Transverse colon (tissue), 4 donors: Measurements from ENCODE around the gene DCT. TPM values are rescaled to one million over a fixed set of nuclear protein-coding genes. Genes with fewer than 3 reads are reported as not detected.
A peak's percentile ranks its signal among the peaks of the same experiment; 100 is the strongest.

Experiments used
- DNase-seq: peaks from one replicate; pipeline ENCODE4 v3.0.0-alpha.2; 2019
- H3K27ac ChIP-seq, 4 donors: fragments of 200-600 bp; sonication (generic); 2 replicates each; pipeline ENCODE4 v1.5.1; 2016 to 2018; ENCODE audit warnings: inconsistent platforms in 4 of 4
- H3K27me3 ChIP-seq: fragments of 200-600 bp; sonication (generic); 2 replicates; pipeline ENCODE4 v1.5.1; 2017; ENCODE audit warnings: inconsistent platforms
- H3K36me3 ChIP-seq, 4 donors: fragments of 200-600 bp; sonication (generic); 2 replicates each; pipeline ENCODE4 v1.5.1; 2017 to 2019; ENCODE audit warnings: inconsistent platforms in 4 of 4
- H3K4me1 ChIP-seq, 4 donors: fragments of 200-600 bp; sonication (generic); 2 replicates each; pipeline ENCODE4 v1.5.1; 2017 to 2020; ENCODE audit warnings: inconsistent platforms in 4 of 4
- H3K4me3 ChIP-seq, 4 donors: fragments of 200-600 bp; sonication (generic); 1 replicate in 1 of 4; 2 replicates in 3 of 4; pipeline versions ENCODE4 v1.5.1 to v1.6.1; 2017 to 2019; ENCODE audit warnings: inconsistent platforms in 4 of 4
- H3K9me3 ChIP-seq, 2 donors: fragments of 200-600 bp; sonication (generic); 2 replicates each; pipeline ENCODE4 v1.5.1; 2017 to 2019; ENCODE audit warnings: inconsistent platforms in 2 of 2
- CTCF ChIP-seq, 5 experiments: fragments of 200-600 bp in 3 of 5; fragments of 450-650 bp in 2 of 5; sonication (generic) in 3 of 5; IDR thresholded peaks; 1 replicate in 2 of 5; 2 replicates in 3 of 5; pipeline ENCODE4 v1.5.1; 2016 to 2017; ENCODE audit warnings: antibody characterized with exemption in 5 of 5, inconsistent platforms in 3 of 5, mild to moderate bottlenecking in 2 of 5, moderate library complexity in 1 of 5
- EP300 ChIP-seq: sonication (generic); formaldehyde crosslinking; IDR thresholded peaks from one replicate; pipeline ENCODE4 v1.6.1; 2017; ENCODE audit warnings: antibody characterized with exemption, low read depth
- POLR2A ChIP-seq: fragments of 450-650 bp; IDR thresholded peaks from one replicate; pipeline ENCODE4 v1.6.1; 2016; ENCODE audit warnings: antibody characterized with exemption, mild to moderate bottlenecking, moderate library complexity
- POLR2AphosphoS5 ChIP-seq, 3 donors: sonication (generic); formaldehyde crosslinking; IDR thresholded peaks; one replicate each; pipeline ENCODE4 v1.6.1; 2016; ENCODE audit warnings: antibody characterized with exemption in 3 of 3
- WGBS, 2 donors: methylation state at CpG; one replicate each; pipeline ENCODE4 v1.1.5; 2018; ENCODE audit warnings: low coverage in 1 of 2; 5-methylcytosine and 5-hydroxymethylcytosine counted together
- in situ Hi-C, 4 donors: fragments of 200-750 bp; cut with MboI; loops; one replicate each; pipeline versions ENCODE4 v1.15.0 to v1.15.1; 2017; ENCODE audit warnings: low sequenced_read_pairs in 3 of 4, low pct_ligation_motif_present in 1 of 4, low pct_unique_long_range_greater_than_20kb in 1 of 4
- intact Hi-C: fragments of 100-400 bp; cut with DNase I; formaldehyde crosslinking; loops from one replicate; pipeline ENCODE4 v1.15.1; 2023; ENCODE audit warnings: low total_unique reads
- total RNA-seq, 4 donors: library from RNA; depleted of rRNA; stranded (reverse); fragments of >200 nt; gene quantifications; one replicate each; pipeline ENCODE4 v1.1.0, GENCODE V29; 2016

DCT gene
- total RNA-seq, 4 donors from 2014 or later: not detected

DNA sequence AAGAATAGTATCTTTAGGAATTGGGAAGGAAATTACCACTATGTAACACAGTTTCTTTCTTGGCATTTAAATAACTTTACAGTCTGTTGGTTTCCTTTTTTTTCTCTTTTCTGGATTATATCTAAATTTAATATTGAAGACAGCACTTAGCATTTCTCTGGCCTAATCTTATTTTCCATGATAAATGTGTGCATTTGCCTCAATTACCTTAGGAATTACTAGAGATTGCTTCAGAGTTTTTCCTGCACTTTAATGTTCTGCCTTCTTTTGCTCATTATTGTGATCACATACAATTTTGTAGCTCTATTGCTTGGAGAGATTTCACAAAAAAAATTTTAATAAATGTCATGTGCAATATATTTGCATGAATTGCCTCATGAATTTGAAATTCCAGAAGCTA lies 25.1 kb downstream of the DCT start:
- Histone ChIP-seq H3K4me3 (no peak overlapping the region), H3K9me3 (no peaks in the 10 kb centered on the region), H3K27ac (no peak overlapping the region), H3K27me3 (no peaks in the 10 kb centered on the region), H3K4me1 (no peaks in the 10 kb centered on the region), H3K36me3 (no peaks in the 10 kb centered on the region)
- in situ Hi-C loops (no loop called here), intact Hi-C loops (no loop called here)
- no peak for DNase-seq
- TF ChIP-seq POLR2AphosphoS5 (IDR thresholded peaks at IDR 0.05): no peak
- TF ChIP-seq CTCF (IDR thresholded peaks at IDR 0.05): no peak
- TF ChIP-seq EP300: no peak
- no peak for TF ChIP-seq POLR2A

DNA sequence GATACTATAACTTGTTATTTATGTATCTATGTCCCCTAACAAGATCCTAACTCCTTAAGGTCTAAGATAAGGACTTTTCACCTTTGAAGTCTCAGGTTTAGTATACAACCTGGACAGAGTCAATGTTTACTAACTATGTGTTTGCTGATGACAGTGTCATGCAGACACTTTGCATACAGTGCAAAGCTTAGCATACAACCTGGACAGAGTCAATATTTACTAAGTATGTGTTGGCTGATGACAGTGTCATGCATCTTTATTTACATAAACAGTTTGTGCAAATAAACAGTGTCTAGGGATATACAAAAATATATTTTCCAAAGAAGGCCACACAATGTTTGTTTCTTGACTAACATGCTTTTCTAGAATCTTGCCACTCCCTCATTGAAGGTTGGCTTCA lies 34.7 kb downstream of the DCT start:
- Histone ChIP-seq H3K27me3 (no peaks in the 10 kb centered on the region), H3K27ac (no peak overlapping the region), H3K9me3 (no peaks in the 10 kb centered on the region), H3K36me3 (no peaks in the 10 kb centered on the region), H3K4me3 (no peak overlapping the region), H3K4me1 (no peaks in the 10 kb centered on the region)
- in situ Hi-C loops: no loop called here
- intact Hi-C loops: no loop called here
- no peak for TF ChIP-seq POLR2A
- TF ChIP-seq CTCF (IDR thresholded peaks at IDR 0.05): no peak
- no peak for TF ChIP-seq POLR2AphosphoS5 (IDR thresholded peaks at IDR 0.05)
- TF ChIP-seq EP300: no peak
- no peak for DNase-seq

DNA sequence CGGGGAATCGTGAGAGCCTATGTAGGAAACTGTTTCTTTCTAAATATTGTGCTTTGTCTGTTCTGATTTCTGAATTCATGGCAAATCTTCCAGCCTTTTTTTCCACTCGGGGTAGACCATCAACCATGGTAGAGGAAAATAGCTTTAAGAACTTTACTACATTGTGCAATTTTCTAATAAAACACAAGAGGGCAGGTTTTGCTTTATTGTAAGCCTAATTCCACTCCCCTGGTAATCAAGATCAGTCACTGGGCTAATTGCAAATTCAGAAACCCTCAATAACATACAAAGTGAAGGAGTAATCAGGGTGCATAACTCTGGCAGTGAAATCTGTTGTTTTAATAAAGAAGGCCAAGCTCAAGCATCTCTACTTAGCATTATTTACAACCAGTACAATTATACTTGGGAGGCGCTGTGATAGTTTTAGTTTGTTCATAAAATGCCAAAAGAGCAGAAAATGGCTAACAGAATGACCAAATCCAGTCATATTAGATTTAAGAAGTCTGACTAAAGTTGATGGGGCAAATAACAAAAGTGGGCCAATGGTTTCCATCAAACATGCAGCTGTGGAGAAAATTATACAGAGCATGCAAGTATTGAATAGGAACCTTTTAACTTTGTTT lies 43.8 kb downstream of the DCT start:
- Histone ChIP-seq H3K4me1 (peaks cover 0 to 9% (median 0%) of the 10 kb centered on the region in 4 donors), H3K27me3 (no peaks in the 10 kb centered on the region), H3K9me3 (no peaks in the 10 kb centered on the region), H3K27ac (no peak overlapping the region), H3K36me3 (no peaks in the 10 kb centered on the region), H3K4me3 (no peak overlapping the region)
- TF ChIP-seq POLR2AphosphoS5 (IDR thresholded peaks at IDR 0.05) (no peak), EP300 (no peak), CTCF (IDR thresholded peaks at IDR 0.05) (peak; percentile 43 to 56 (median 52)), POLR2A (no peak)
- 46 to 49% methylated on average over 4 of the region's 4 CpGs for WGBS, 2 donors
- in situ Hi-C loops (loop anchor here (5.0 to 10.0 kb wide), 2 partner anchors 177 to 179 kb away; no protein-coding TSS in a partner anchor), intact Hi-C loops (no loop called here)
- DNase-seq: no peak

- in situ Hi-C loops: loop anchor here in 3 of 4 donors (10.0 kb wide), 1 partner anchor 181 kb away; no protein-coding TSS in a partner anchor
- peak; percentile 21 for DNase-seq
- intact Hi-C loops: loop anchor here (5.0 kb wide), 1 partner anchor 184 kb away; no protein-coding TSS in a partner anchor
- no peak for TF ChIP-seq EP300
- no peak for TF ChIP-seq POLR2A
- no peak for TF ChIP-seq POLR2AphosphoS5 (IDR thresholded peaks at IDR 0.05)
- TF ChIP-seq CTCF (IDR thresholded peaks at IDR 0.05): no peak
- no peaks in the 10 kb centered on the region for H3K9me3 ChIP-seq
- H3K27ac ChIP-seq: no peak overlapping the region
- peaks cover 0 to 9% (median 0%) of the 10 kb centered on the region in 4 donors for H3K4me1 ChIP-seq
- no peaks in the 10 kb centered on the region for H3K27me3 ChIP-seq
- no peaks in the 10 kb centered on the region for H3K36me3 ChIP-seq
- H3K4me3 ChIP-seq: no peak overlapping the region
- WGBS, 2 donors: 61 to 67% methylated on average over 14 to 19 of the region's 19 CpGs
Measured at GRCh38 chr13:94433055-94433961, 46.2 kb downstream of the DCT start.
